ACC112 (cell line): ENCODE data around the gene TMEM117.

Experiments
- H2AFZ ChIP-seq: fragments of 200-600 bp; sonication (generic); one replicate; pipeline ENCODE4 v1.6.0; 2017; ENCODE audit warnings: antibody characterized with exemption, low read length; ENCODE audit not compliant: unreplicated experiment
- H3K27ac ChIP-seq: fragments of 200-600 bp; sonication (generic); 2 replicates; pipeline ENCODE4 v1.5.1; 2014; ENCODE audit warnings: low read depth, mild to moderate bottlenecking, antibody characterized with exemption, low read length, moderate library complexity
- H3K27me3 ChIP-seq: fragments of 200-600 bp; sonication (generic); 2 replicates; pipeline ENCODE4 v1.6.1; 2014; ENCODE audit warnings: mild to moderate bottlenecking, antibody characterized with exemption, low read length, moderate library complexity, mixed read lengths; ENCODE audit not compliant: insufficient read depth
- H3K36me3 ChIP-seq: fragments of 200-600 bp; sonication (generic); 2 replicates; pipeline ENCODE4 v1.6.1; 2016; ENCODE audit warnings: mild to moderate bottlenecking, antibody characterized with exemption, low read length, moderate library complexity, mixed read lengths; ENCODE audit not compliant: insufficient read depth
- H3K4me1 ChIP-seq: fragments of 200-600 bp; sonication (generic); one replicate; pipeline ENCODE4 v1.6.1; 2016; ENCODE audit warnings: low read length, mixed read lengths; ENCODE audit not compliant: insufficient read depth, unreplicated experiment, control insufficient read depth
- H3K4me3 ChIP-seq: fragments of 200-600 bp; sonication (generic); 2 replicates; pipeline ENCODE4 v1.5.1; 2014; ENCODE audit warnings: mild to moderate bottlenecking, low read depth, low read length
- H3K79me2 ChIP-seq: fragments of 200-600 bp; sonication (generic); one replicate; pipeline ENCODE4 v1.6.0; 2016; ENCODE audit warnings: low read length; ENCODE audit not compliant: control insufficient read depth, unreplicated experiment, insufficient read depth

The TMEM117 gene

GRCh38 chr12:43914923-43915468 lies 79.1 kb downstream of the TMEM117 start:
- Histone ChIP-seq H2AFZ (no peak overlapping the region), H3K79me2 (no peaks in the 10 kb centered on the region)

GRCh38 chr12:43917896-43918295 lies 82.0 kb downstream of the TMEM117 start:
- Histone ChIP-seq H3K4me1 (no peaks in the 10 kb centered on the region), H2AFZ (no peak overlapping the region), H3K36me3 (no peaks in the 10 kb centered on the region), H3K27ac (no peak overlapping the region), H3K4me3 (no peak overlapping the region), H3K27me3 (no peaks in the 10 kb centered on the region), H3K79me2 (no peaks in the 10 kb centered on the region)

More at GRCh38 chr12:43914923-43915468, 79.1 kb downstream of the TMEM117 start:
- Histone ChIP-seq H3K27ac (no peak overlapping the region), H3K36me3 (no peaks in the 10 kb centered on the region), H3K4me1 (no peaks in the 10 kb centered on the region), H3K27me3 (no peaks in the 10 kb centered on the region), H3K4me3 (no peak overlapping the region)

GRCh38 chr12:43921666-43922337 lies 85.9 kb downstream of the TMEM117 start:
- Histone ChIP-seq H3K36me3 (no peaks in the 10 kb centered on the region), H3K27ac (no peak overlapping the region), H3K4me3 (no peak overlapping the region), H3K4me1 (no peaks in the 10 kb centered on the region), H2AFZ (no peak overlapping the region), H3K27me3 (no peaks in the 10 kb centered on the region), H3K79me2 (no peaks in the 10 kb centered on the region)

GRCh38 chr12:43930032-43930431 lies 94.2 kb downstream of the TMEM117 start:
- H3K4me3 ChIP-seq, result no peak overlapping the region
- H3K27ac ChIP-seq, result no peak overlapping the region
- no peaks in the 10 kb centered on the region for H3K79me2 ChIP-seq
- H3K4me1 ChIP-seq, result no peaks in the 10 kb centered on the region
- no peaks in the 10 kb centered on the region for H3K27me3 ChIP-seq
- H2AFZ ChIP-seq, result no peak overlapping the region
- H3K36me3 ChIP-seq, result no peaks in the 10 kb centered on the region

- H3K27me3 ChIP-seq, result no peaks in the 10 kb centered on the region
- no peaks in the 10 kb centered on the region for H3K36me3 ChIP-seq
- H3K4me1 ChIP-seq, result no peaks in the 10 kb centered on the region
- no peak overlapping the region for H2AFZ ChIP-seq
- H3K4me3 ChIP-seq, result no peak overlapping the region
- no peak overlapping the region for H3K27ac ChIP-seq
- no peaks in the 10 kb centered on the region for H3K79me2 ChIP-seq
Measured at GRCh38 chr12:43931187-43931586, 95.3 kb downstream of the TMEM117 start.

- H3K4me1 ChIP-seq, result no peaks in the 10 kb centered on the region
- H3K27ac ChIP-seq, result no peak overlapping the region
- no peaks in the 10 kb centered on the region for H3K79me2 ChIP-seq
- no peaks in the 10 kb centered on the region for H3K36me3 ChIP-seq
- H3K4me3 ChIP-seq, result no peak overlapping the region
- no peaks in the 10 kb centered on the region for H3K27me3 ChIP-seq
- H2AFZ ChIP-seq, result no peak overlapping the region
Measured at GRCh38 chr12:43935581-43935980, 99.7 kb downstream of the TMEM117 start.

- H3K4me3 ChIP-seq, result no peak overlapping the region
- no peaks in the 10 kb centered on the region for H3K36me3 ChIP-seq
- no peak overlapping the region for H2AFZ ChIP-seq
- no peaks in the 10 kb centered on the region for H3K79me2 ChIP-seq
- H3K27ac ChIP-seq, result no peak overlapping the region
- no peaks in the 10 kb centered on the region for H3K4me1 ChIP-seq
- no peaks in the 10 kb centered on the region for H3K27me3 ChIP-seq
Measured at GRCh38 chr12:43937947-43938346, 102.1 kb downstream of the TMEM117 start.

- no peaks in the 10 kb centered on the region for H3K27me3 ChIP-seq
Measured at GRCh38 chr12:43942379-43942778, 106.5 kb downstream of the TMEM117 start.

GRCh38 chr12:43945983-43946382 lies 110.1 kb downstream of the TMEM117 start:
- no peaks in the 10 kb centered on the region for H3K79me2 ChIP-seq
- H3K4me3 ChIP-seq, result no peak overlapping the region
- H3K4me1 ChIP-seq, result no peaks in the 10 kb centered on the region
- H3K27me3 ChIP-seq, result no peaks in the 10 kb centered on the region
- no peak overlapping the region for H2AFZ ChIP-seq
- H3K27ac ChIP-seq, result no peak overlapping the region
- H3K36me3 ChIP-seq, result no peaks in the 10 kb centered on the region

More at GRCh38 chr12:43942379-43942778, 106.5 kb downstream of the TMEM117 start:
- Histone ChIP-seq H3K36me3 (no peaks in the 10 kb centered on the region), H3K4me3 (no peak overlapping the region), H3K79me2 (no peaks in the 10 kb centered on the region), H2AFZ (no peak overlapping the region), H3K27ac (no peak overlapping the region), H3K4me1 (no peaks in the 10 kb centered on the region)

GRCh38 chr12:43951286-43951685 lies 115.4 kb downstream of the TMEM117 start:
- Histone ChIP-seq H3K4me3 (no peak overlapping the region), H3K27me3 (no peaks in the 10 kb centered on the region), H3K4me1 (no peaks in the 10 kb centered on the region), H3K79me2 (no peaks in the 10 kb centered on the region), H2AFZ (no peak overlapping the region), H3K27ac (no peak overlapping the region), H3K36me3 (no peaks in the 10 kb centered on the region)

GRCh38 chr12:43957732-43958372 lies 122.0 kb downstream of the TMEM117 start:
- H3K36me3 ChIP-seq, result no peaks in the 10 kb centered on the region
- no peak overlapping the region for H3K4me3 ChIP-seq

More at GRCh38 chr12:43957732-43958372, 122.0 kb downstream of the TMEM117 start:
- H3K27ac ChIP-seq, result no peak overlapping the region
- H3K27me3 ChIP-seq, result no peaks in the 10 kb centered on the region
- no peaks in the 10 kb centered on the region for H3K4me1 ChIP-seq
- H3K79me2 ChIP-seq, result no peaks in the 10 kb centered on the region
- no peak overlapping the region for H2AFZ ChIP-seq
